Stimulated activated CD4-positive, alpha-beta T cell treated with anti-CD3 and anti-CD28 coated beads, Interleukin-4, amount 100 ng/mL, for 24 hours (primary cell): Measurements from ENCODE around the gene MYO15B.
A peak's percentile ranks its signal among the peaks of the same experiment; 100 is the strongest.

ENCODE experiments used
- DNase-seq: peaks from one replicate; pipeline ENCODE4 v3.0.0-alpha.2; 2020

MYO15B gene

DNA sequence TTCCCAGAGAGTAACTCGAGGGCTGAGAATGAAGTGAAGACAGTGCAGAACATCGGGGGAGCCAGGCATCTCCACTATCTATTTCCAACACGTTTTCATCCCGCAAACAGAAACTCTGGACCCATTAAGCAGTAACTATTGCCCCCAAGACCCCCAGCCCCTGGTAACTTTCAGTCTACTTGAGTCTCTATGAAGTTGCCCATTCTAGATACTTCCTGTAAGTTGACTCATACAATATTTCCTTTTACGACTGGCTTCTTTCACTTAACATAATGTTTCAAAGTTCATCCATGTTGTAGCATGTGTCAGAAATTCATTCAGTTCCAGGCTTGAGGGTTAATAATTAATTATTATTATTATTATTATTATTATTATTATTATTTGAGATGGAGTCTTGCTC lies 19.5 kb downstream of the MYO15B start:
- DNase-seq, result no peak

GRCh38 chr17:75610103-75610984 lies 22.7 kb downstream of the MYO15B start:
- DNase-seq, result no peak

DNA sequence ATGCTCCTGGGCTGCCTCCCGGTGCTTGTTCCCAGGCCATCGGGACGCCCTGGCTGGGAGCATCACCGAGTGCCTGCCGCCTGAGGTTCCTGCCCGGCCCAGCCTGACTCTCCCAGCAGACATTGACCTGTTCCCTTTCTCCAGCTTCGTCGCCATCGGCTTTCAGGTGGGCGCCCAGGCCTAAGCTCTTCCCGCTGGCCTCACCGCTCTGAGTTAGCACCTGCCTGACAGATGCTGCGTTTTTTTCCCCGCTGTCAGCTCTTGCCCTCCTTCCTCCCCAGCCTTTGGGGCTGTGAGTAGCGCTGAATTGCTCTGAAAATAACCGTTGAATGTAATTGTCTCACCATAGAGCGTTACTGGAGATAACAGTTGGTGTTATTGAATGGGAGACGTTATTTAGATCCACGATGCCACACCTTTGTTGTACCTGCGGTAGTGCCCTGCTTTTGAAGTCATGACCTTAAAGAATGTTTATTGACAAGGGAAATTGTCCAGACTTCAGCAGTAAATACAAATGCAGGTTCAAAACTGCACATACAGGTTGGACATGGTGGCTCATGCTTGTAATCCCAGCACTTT lies 24.3 kb downstream of the MYO15B start:
- no peak for DNase-seq

- no peak for DNase-seq
These were observed 25.5 kb downstream of the MYO15B start for GRCh38 chr17:75612906-75613626.

GRCh38 chr17:75614006-75614405 lies 26.4 kb downstream of the MYO15B start:
- DNase-seq, result no peak

- DNase-seq, result no peak
These were observed 27.1 kb downstream of the MYO15B start for GRCh38 chr17:75614556-75615270.

GRCh38 chr17:75615301-75615700 lies 27.7 kb downstream of the MYO15B start:
- no peak for DNase-seq

DNA sequence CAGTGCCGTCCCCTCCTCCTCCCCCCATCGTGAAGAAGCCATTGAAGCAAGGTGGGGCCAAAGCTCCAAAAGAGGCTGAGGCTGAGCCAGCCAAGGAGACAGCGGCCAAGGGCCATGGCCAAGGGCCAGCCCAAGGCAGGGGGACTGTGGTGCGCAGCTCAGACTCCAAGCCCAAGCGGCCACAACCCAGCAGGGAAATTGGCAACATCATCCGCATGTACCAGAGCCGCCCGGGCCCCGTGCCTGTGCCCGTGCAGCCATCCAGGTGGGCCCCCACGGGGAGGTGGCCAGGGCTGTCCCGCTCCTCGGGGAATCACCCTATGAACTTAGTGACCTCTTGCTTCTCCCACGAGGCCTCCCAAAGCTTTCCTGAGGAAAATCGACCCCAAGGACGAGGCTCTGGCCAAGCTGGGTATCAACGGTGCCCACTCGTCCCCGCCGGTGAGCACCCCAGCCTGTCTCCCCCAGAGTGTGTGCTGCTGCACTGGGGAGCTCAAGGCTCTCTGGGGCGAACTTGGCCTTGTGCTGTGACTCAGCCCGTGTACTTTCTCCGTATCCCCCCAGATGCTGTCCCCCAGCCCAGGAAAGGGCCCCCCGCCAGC lies 29.0 kb downstream of the MYO15B start:
- no peak for DNase-seq

DNA sequence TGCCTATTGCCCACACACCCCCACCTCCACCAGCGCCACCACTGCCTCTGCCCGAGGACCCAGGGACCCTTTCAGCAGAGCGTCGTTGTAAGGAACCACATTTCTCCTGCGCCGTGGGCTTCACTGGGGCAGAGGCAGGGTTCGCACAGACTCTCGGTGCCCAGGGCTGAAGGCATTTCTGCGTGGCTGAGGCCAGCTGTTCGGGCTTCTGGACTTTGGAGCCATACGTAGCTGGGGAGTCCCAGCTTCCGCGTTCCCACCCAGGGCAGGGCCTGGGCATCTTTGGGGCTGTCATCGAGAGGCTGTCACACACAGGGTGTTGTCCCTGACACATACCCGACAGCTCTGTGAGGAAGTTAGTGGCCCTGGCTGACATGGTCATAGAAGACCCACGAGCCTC lies 29.6 kb downstream of the MYO15B start:
- no peak for DNase-seq

GRCh38 chr17:75617675-75618074 lies 30.1 kb downstream of the MYO15B start:
- no peak for DNase-seq

DNA sequence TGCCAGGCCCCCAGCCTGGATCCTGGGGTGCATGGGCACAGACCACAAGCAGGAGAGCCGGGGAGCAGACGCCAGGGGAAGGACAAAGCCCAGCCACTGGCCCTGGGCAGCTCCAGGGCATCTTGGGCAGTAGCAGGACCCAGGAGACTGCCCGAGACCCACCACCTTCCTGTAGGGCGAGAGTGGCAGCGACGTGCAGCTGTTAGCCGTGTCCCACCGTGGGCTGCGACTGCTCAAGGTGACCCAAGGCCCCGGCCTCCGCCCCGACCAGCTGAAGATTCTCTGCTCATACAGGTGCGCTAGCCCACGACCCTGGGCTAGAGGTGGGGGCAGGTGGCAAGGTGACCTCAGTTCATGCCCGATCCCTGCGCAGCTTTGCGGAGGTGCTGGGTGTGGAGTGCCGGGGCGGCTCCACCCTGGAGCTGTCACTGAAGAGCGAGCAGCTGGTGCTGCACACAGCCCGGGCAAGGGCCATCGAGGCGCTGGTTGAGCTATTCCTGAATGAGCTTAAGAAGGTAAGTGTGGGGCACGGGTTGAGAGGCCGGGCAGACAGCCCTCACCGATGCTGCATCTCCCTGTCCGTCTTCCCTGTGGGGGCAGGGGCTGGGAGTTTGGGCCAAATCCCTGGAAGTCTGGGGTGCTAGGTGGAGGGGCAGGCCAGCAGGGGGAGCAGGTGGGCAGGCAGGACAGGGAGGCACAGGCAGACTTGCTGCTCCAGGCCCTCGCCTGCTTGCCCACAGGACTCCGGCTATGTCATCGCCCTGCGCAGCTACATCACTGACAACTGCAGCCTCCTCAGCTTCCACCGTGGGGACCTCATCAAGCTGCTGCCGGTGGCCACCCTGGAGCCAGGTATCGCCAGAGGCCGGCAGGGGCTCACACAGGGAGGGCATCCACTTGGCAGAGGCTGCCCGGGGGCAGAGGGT lies 32.2 kb downstream of the MYO15B start:
- no peak for DNase-seq

DNA sequence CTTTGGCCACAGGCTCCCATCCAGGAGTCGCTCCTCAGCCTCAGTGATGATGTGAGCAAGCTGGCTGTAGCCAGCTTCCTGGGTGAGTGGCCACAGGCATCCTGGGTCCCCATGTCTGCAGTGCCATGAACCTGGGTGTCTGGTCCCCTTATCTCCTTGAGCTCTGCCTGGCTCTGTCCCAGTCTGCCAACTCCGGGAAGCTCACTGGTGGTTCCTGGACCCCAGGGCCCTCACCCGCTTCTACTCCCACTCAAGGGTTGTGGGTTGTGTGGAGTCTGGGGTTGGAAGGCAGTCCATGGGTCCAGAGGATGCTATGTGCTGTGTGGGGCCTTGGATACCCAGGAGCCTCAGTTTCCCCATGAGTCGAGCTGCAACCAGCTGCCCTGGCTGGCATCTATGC lies 33.9 kb downstream of the MYO15B start:
- DNase-seq, result no peak

- no peak for DNase-seq
These were observed 34.5 kb downstream of the MYO15B start for GRCh38 chr17:75622076-75622475.

DNA sequence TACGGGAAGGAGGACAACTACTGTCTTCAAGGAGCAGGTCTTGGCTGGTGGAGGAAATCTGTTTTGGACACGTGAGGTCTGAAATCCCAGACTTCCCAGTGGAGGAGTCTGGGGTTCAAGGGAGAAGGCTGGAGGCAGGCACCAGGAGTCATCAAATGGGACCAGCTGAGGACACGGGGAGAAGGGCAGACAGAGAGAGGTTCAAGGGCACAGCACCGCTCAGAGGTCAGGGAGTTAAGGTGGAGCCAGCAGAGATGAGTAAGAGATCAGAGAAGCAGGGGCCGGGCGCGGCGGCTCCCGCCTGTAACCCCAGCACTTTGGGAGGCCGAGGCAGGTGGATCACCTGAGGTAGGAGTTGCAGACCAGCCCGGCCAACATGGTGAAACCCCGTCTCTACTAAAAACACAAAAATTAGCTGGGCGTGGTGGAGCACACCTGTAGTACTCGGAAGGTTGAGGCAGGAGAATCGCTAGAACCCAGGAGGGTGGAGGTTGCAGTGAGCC lies 35.2 kb downstream of the MYO15B start:
- no peak for DNase-seq

DNA sequence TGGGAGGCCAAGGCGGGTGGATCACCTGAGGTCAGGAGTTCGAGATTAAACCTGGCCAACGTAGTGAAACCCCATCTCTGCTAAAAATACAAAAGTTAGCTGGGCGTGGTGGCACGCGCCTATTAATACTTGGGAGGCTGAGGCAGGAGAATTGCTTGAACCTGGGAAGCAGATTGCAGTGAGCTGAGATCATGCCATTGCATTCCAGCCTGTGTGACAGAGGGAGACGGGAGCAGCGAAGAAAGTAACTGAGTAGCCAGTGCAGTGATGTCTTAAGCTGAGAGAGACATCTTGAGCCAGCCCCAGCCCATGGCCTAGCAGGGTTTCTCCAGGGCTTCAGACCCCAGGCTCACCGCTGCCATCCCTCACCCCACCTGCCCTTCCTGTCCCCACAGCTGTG lies 35.8 kb downstream of the MYO15B start:
- no peak for DNase-seq

DNA sequence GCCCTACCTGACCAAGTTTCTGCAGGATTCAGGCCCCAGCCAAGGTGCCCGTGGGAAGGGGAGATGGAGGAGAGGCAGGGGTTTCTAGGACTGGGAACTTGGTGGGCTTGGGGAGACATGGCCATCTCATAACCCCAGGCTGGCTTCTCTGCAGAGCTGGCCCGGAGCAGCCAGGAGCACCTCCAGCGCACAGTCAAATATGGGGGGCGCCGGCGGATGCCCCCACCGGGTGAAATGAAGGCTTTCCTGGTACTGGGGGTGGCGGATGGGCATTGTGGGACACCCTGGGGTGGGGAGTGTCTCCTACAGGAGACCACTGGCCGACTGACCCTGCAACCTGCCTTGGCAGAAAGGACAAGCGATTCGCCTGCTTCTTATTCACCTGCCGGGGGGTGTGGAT lies 36.4 kb downstream of the MYO15B start:
- DNase-seq, result no peak

DNA sequence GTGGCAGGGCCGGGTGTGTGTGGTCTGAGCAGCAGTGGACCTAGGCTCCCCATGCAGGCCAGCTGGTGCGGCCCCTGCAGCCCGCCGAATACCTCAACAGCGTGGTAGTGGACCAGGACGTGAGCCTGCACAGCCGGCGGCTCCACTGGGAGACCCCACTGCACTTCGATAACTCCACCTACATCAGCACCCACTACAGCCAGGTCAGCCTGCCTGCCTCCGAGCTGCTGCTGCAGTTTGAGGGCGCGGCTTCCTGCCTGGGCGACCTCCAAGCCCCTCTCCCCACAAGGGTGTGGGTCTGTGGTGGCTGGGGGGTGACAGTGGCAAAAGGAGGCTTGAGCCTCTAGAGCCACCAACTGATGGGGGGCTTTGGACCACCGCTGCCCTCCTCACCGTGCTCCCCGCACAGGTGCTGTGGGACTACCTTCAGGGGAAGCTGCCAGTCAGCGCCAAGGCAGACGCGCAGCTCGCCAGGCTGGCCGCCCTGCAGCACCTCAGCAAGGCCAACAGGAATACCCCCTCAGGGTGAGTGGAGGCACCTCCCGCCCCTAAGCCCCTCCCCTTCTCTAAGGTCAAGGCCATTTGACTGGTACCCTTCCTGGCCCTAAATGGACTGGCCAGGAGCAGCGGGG lies 37.2 kb downstream of the MYO15B start:
- no peak for DNase-seq

DNA sequence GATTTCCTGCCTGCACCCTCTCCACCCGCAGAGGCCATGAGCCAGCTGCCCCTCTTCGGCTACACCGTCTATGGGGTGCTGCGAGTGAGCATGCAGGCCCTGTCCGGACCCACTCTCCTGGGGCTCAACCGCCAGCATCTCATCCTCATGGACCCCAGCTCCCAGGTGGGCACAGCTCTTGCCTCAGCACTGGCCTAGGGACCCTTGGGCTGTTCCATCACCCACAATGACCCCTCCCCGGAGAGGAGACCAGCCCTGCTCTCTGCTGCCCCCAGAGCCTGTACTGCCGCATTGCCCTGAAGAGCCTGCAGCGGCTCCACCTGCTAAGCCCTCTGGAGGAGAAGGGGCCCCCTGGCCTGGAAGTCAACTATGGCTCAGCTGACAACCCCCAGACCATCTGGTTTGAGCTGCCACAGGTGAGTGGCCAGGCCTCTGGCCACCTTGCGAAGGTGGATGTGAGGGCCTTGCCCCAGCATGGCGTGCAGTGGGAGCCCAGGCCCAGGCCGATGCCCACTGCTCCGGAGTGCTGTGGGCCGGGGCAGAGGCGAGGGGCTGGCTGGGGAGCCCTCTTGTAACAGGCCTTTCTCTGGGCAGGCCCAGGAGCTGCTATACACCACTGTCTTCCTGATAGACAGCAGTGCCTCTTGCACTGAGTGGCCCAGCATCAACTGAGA lies 38.4 kb downstream of the MYO15B start:
- DNase-seq, result peak; percentile 14

- no peak for DNase-seq
These were observed 39.0 kb downstream of the MYO15B start for GRCh38 chr17:75626496-75627038.

DNA sequence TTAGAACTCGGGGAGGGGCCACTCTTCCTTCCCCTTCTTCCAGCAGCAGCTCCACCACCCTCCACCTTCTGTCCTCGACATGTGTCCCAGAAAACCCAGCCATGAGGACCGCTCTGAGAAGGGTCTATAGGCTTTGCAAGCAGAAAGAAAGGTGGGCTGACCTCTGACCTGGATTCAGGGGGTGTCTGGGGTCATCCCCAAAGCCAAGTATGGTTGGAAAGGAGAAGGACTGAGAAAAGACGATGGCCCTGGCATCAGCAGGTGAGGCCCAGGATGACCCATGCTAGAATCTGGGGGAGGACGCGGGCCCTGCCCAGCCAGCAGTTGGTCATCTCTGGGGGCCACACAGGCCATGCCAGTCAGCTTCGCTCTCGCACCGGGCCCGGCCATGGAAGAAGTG lies 39.5 kb downstream of the MYO15B start:
- no peak for DNase-seq
